H9 (cell line): Measurements from ENCODE around the gene SLC35G1. TPM values are rescaled to one million over a fixed set of nuclear protein-coding genes. Genes with fewer than 3 reads are reported as not detected.

Experiments
- DNase-seq: peaks from one replicate; pipeline ENCODE4 v3.0.0-alpha.2; 2017
- H2AFZ ChIP-seq: one replicate; pipeline ENCODE4 v1.6.1; 2013; ENCODE audit warnings: mild to moderate bottlenecking, low read length, control low read depth, moderate library complexity
- H2AK5ac ChIP-seq: 2 replicates; pipeline ENCODE4 v1.6.1; 2013; ENCODE audit warnings: low read length, control low read depth, mixed read lengths; ENCODE audit not compliant: insufficient read length
- H2BK120ac ChIP-seq: one replicate; pipeline ENCODE4 v1.6.1; 2013; ENCODE audit warnings: low read depth, mild to moderate bottlenecking, low read length, control low read depth, inconsistent platforms; ENCODE audit not compliant: poor library complexity, severe bottlenecking
- H2BK12ac ChIP-seq: 2 replicates; pipeline ENCODE4 v1.6.1; 2013; ENCODE audit warnings: low read length, control low read depth, mixed read lengths, low read depth; ENCODE audit not compliant: insufficient read length
- H2BK15ac ChIP-seq: 2 replicates; pipeline ENCODE4 v1.6.1; 2013; ENCODE audit warnings: low read depth, low read length, control low read depth
- H2BK20ac ChIP-seq: one replicate; pipeline ENCODE4 v1.6.1; 2013; ENCODE audit warnings: low read depth, mild to moderate bottlenecking, low read length, control low read depth, inconsistent platforms; ENCODE audit not compliant: poor library complexity, severe bottlenecking
- H2BK5ac ChIP-seq: 2 replicates; pipeline ENCODE4 v1.6.1; 2013; ENCODE audit warnings: low read length, control low read depth, mixed read lengths; ENCODE audit not compliant: insufficient read length
- H3K14ac ChIP-seq: 2 replicates; pipeline ENCODE4 v1.6.1; 2013; ENCODE audit warnings: low read length, control low read depth; ENCODE audit not compliant: insufficient read depth
- H3K18ac ChIP-seq: 2 replicates; pipeline ENCODE4 v1.6.1; 2013; ENCODE audit warnings: low read depth, mild to moderate bottlenecking, mixed read lengths, low read length, control low read depth; ENCODE audit not compliant: insufficient read length
- H3K23ac ChIP-seq: 2 replicates; pipeline ENCODE4 v1.6.1; 2013; ENCODE audit warnings: low read length, control low read depth, mixed read lengths, low read depth; ENCODE audit not compliant: insufficient read length
- H3K23me2 ChIP-seq: 2 replicates; pipeline ENCODE4 v1.6.1; 2013; ENCODE audit warnings: low read depth, mild to moderate bottlenecking, mixed read lengths, low read length, control low read depth; ENCODE audit not compliant: insufficient read length, poor library complexity, severe bottlenecking
- H3K27ac ChIP-seq: 2 replicates; pipeline ENCODE4 v1.5.1; 2013; ENCODE audit warnings: low read length, control low read depth, mixed read lengths, low read depth; ENCODE audit not compliant: insufficient read length
- H3K27me3 ChIP-seq: 2 replicates; pipeline ENCODE4 v1.6.1; 2013; ENCODE audit warnings: low read length, control low read depth, inconsistent platforms; ENCODE audit not compliant: insufficient read depth
- H3K4ac ChIP-seq: 2 replicates; pipeline ENCODE4 v1.6.1; 2013; ENCODE audit warnings: low read depth, mild to moderate bottlenecking, control low read depth, inconsistent platforms, low read length, moderate library complexity
- H3K4me1 ChIP-seq: 2 replicates; pipeline ENCODE4 v1.6.1; 2013; ENCODE audit warnings: low read length, control low read depth, inconsistent platforms; ENCODE audit not compliant: insufficient read depth
- H3K4me2 ChIP-seq: 2 replicates; pipeline ENCODE4 v1.6.1; 2013; ENCODE audit warnings: low read length, control low read depth, mixed read lengths; ENCODE audit not compliant: insufficient read length, insufficient read depth
- H3K56ac ChIP-seq: 2 replicates; pipeline ENCODE4 v1.6.1; 2013; ENCODE audit warnings: low read depth, mild to moderate bottlenecking, mixed read lengths, low read length, control low read depth; ENCODE audit not compliant: insufficient read length
- H3K79me1 ChIP-seq: 2 replicates; pipeline ENCODE4 v1.6.1; 2013; ENCODE audit warnings: low read depth, mild to moderate bottlenecking, moderate library complexity, low read length, control low read depth, inconsistent platforms; ENCODE audit not compliant: insufficient read depth, poor library complexity, severe bottlenecking
- H3K79me2 ChIP-seq: 2 replicates; pipeline ENCODE4 v1.6.1; 2013; ENCODE audit warnings: low read length, control low read depth, inconsistent platforms; ENCODE audit not compliant: insufficient read depth
- H3K9ac ChIP-seq: 2 replicates; pipeline ENCODE4 v1.6.1; 2013; ENCODE audit warnings: low read length, control low read depth, mixed read lengths; ENCODE audit not compliant: insufficient read length; ENCODE audit errors: extremely low read depth
- H3K9me3 ChIP-seq: one replicate; pipeline ENCODE4 v1.6.1; 2013; ENCODE audit warnings: low read depth, low read length, inconsistent platforms; ENCODE audit not compliant: control insufficient read depth
- H3T11ph ChIP-seq: one replicate; pipeline ENCODE4 v1.6.1; 2013; ENCODE audit warnings: mild to moderate bottlenecking, low read length, control low read depth, inconsistent platforms
- H4K20me1 ChIP-seq: one replicate; pipeline ENCODE4 v1.6.1; 2013; ENCODE audit not compliant: control insufficient read depth, insufficient read length, insufficient read depth
- H4K5ac ChIP-seq: 2 replicates; pipeline ENCODE4 v1.6.1; 2013; ENCODE audit warnings: low read depth, mild to moderate bottlenecking, mixed read lengths, low read length, control low read depth; ENCODE audit not compliant: insufficient read length
- H4K8ac ChIP-seq: replicated peaks from 2 replicates; pipeline ENCODE4 v1.6.1; 2013; ENCODE audit warnings: low read length, control low read depth, mixed read lengths, low read depth; ENCODE audit not compliant: insufficient read length
- H4K91ac ChIP-seq: 2 replicates; pipeline ENCODE4 v1.6.1; 2013; ENCODE audit warnings: low read depth, mild to moderate bottlenecking, moderate library complexity, mixed read lengths, low read length, control low read depth; ENCODE audit not compliant: insufficient read length
- H3K27ac Mint-ChIP-seq, 3 experiments: 2 replicates in 2 of 3; 3 replicates in 1 of 3; pipeline ENCODE4 v1.8.0; 2020 to 2021; ENCODE audit warnings: mixed read lengths in 3 of 3, mild to moderate bottlenecking in 1 of 3, moderate library complexity in 1 of 3
- H3K27me3 Mint-ChIP-seq: 2 replicates; pipeline ENCODE4 v1.8.0; 2021; ENCODE audit warnings: low read depth, mild to moderate bottlenecking, moderate library complexity, mixed read lengths
- H3K36me3 Mint-ChIP-seq, 3 experiments: 2 replicates in 2 of 3; 3 replicates in 1 of 3; pipeline ENCODE4 v1.8.0; 2020 to 2021; ENCODE audit warnings: low read depth in 3 of 3, mixed read lengths in 3 of 3; ENCODE audit not compliant: insufficient read depth in 1 of 3
- H3K4me1 Mint-ChIP-seq, 2 experiments: 2 replicates each; pipeline ENCODE4 v1.8.0; 2020; ENCODE audit warnings: mixed read lengths in 2 of 2
- H3K4me3 Mint-ChIP-seq, 2 experiments: 2 replicates in 1 of 2; 3 replicates in 1 of 2; pipeline ENCODE4 v1.8.0; 2020 to 2021; ENCODE audit warnings: mild to moderate bottlenecking in 2 of 2, mixed read lengths in 2 of 2, moderate library complexity in 1 of 2
- H3K9me3 Mint-ChIP-seq, 2 experiments: 2 replicates in 1 of 2; 3 replicates in 1 of 2; pipeline ENCODE4 v1.8.0; 2020; ENCODE audit warnings: mild to moderate bottlenecking in 2 of 2, mixed read lengths in 2 of 2, moderate library complexity in 1 of 2
- CTCF ChIP-seq: fragments of 200-600 bp; sonication (generic); conservative IDR thresholded peaks from 3 replicates; pipeline ENCODE4 v1.8.0; 2021; ENCODE audit warnings: antibody characterized with exemption, mild to moderate bottlenecking
- WGBS: extraction: QIAGEN DNeasy Blood & Tissue Kit; methylation state at CpG from one replicate; pipeline ENCODE4 v1.1.7; 2013; ENCODE audit warnings: missing lambda C conversion rate, low lambda C conversion rate, mixed read lengths; ENCODE audit not compliant: insufficient read length; ENCODE audit errors: extremely low coverage; 5-methylcytosine and 5-hydroxymethylcytosine counted together
- total RNA-seq: library from RNA; stranded (reverse); gene quantifications from 2 replicates; pipeline ENCODE4 v1.2.1, GENCODE V29; 2021

Gene SLC35G1
- total RNA-seq, 1 experiment from 2014 or later, result 6.3 TPM

DNA sequence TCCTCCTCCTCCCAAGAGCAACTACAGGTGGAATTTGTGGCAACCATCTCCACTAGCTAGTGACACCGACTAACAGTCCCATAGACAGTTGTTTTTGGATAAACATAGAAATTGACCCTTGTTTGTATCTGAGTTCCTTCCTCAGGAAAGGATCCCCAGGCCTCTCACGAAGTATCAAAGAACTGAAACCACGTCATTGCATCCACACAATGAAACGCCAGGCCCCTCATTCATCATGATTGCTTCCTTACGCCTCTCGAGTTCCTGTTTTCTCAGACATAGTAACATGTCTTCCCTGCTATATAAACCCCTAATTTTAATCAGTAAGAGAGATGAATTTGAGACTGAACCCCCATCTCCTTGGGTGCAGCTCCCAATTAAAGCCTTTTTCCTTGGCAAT is 18.1 kb downstream of the SLC35G1 start:
- H3K27me3 ChIP-seq, result no peaks in the 10 kb centered on the region
- H3T11ph ChIP-seq, result no peak overlapping the region
- no peak overlapping the region for H2BK12ac ChIP-seq
- H3K79me1 ChIP-seq, result no peaks in the 10 kb centered on the region
- no peaks in the 10 kb centered on the region for H3K9me3 ChIP-seq
- no CpG with 5 or more reads among the region's 6 CpGs for WGBS
- no peak overlapping the region for H3K9ac ChIP-seq
- no peak for TF ChIP-seq CTCF
- H2AK5ac ChIP-seq, result no peak overlapping the region
- no peak overlapping the region for H3K18ac ChIP-seq
- no peak overlapping the region for H2BK5ac ChIP-seq
- no peak overlapping the region for H3K56ac ChIP-seq
- H2BK120ac ChIP-seq, result no peak overlapping the region
- no peak overlapping the region for H2BK15ac ChIP-seq
- H3K14ac ChIP-seq, result no peak overlapping the region
- Mint-ChIP-seq H3K4me1 (peaks cover 6 to 9% of the 10 kb centered on the region in 2 experiments; a peak in 3 of 4 replicates), H3K27me3 (peaks cover 2% of the 10 kb centered on the region), H3K9me3 (no peaks in the 10 kb centered on the region), H3K4me3 (no peak overlapping the region), H3K27ac (no peak overlapping the region; a peak in 1 of 7 replicates), H3K36me3 (no peaks in the 10 kb centered on the region; a peak in 2 of 7 replicates)
- H2AFZ ChIP-seq, result no peak overlapping the region
- H3K4ac ChIP-seq, result no peak overlapping the region
- H4K8ac ChIP-seq, result no peak overlapping the region
- no peak overlapping the region for H2BK20ac ChIP-seq
- no peaks in the 10 kb centered on the region for H3K23me2 ChIP-seq
- DNase-seq, result no peak
- no peak overlapping the region for H3K4me2 ChIP-seq
- H4K20me1 ChIP-seq, result no peaks in the 10 kb centered on the region
- no peaks in the 10 kb centered on the region for H3K4me1 ChIP-seq
- H4K91ac ChIP-seq, result no peak overlapping the region
- no peak overlapping the region for H4K5ac ChIP-seq
- H3K27ac ChIP-seq, result no peak overlapping the region
- no peak overlapping the region for H3K23ac ChIP-seq
- H3K79me2 ChIP-seq, result no peaks in the 10 kb centered on the region
